Neural cell (in vitro differentiated cells): Measurements from ENCODE around the gene KLK13.
A peak's percentile ranks its signal among the peaks of the same experiment; 100 is the strongest.

Experiments
- EZH2 ChIP-seq: fragments of 200-600, 300-800 bp; shearing (Covaris generic), sonication (generic); IDR thresholded peaks from 2 replicates; pipeline ENCODE4 v1.6.1; 2014; ENCODE audit warnings: antibody characterized with exemption, low read length, borderline replicate concordance, mild to moderate bottlenecking; ENCODE audit not compliant: insufficient read depth, poor library complexity, severe bottlenecking
- TAF1 ChIP-seq: IDR thresholded peaks from 2 replicates; pipeline ENCODE4 v1.6.1; 2012; ENCODE audit warnings: low read depth
- TF ChIP-seq, protein P1 (sequence below): fragments of 450-650 bp; IDR thresholded peaks from 2 replicates; pipeline ENCODE4 v1.5.1; 2014; ENCODE audit warnings: antibody characterized with exemption, mild to moderate bottlenecking, moderate library complexity; ENCODE audit not compliant: poor library complexity, severe bottlenecking
- TF ChIP-seq, protein P2 (sequence below): IDR thresholded peaks from 2 replicates; pipeline ENCODE4 v1.6.1; 2012; ENCODE audit warnings: borderline replicate concordance

DNA sequence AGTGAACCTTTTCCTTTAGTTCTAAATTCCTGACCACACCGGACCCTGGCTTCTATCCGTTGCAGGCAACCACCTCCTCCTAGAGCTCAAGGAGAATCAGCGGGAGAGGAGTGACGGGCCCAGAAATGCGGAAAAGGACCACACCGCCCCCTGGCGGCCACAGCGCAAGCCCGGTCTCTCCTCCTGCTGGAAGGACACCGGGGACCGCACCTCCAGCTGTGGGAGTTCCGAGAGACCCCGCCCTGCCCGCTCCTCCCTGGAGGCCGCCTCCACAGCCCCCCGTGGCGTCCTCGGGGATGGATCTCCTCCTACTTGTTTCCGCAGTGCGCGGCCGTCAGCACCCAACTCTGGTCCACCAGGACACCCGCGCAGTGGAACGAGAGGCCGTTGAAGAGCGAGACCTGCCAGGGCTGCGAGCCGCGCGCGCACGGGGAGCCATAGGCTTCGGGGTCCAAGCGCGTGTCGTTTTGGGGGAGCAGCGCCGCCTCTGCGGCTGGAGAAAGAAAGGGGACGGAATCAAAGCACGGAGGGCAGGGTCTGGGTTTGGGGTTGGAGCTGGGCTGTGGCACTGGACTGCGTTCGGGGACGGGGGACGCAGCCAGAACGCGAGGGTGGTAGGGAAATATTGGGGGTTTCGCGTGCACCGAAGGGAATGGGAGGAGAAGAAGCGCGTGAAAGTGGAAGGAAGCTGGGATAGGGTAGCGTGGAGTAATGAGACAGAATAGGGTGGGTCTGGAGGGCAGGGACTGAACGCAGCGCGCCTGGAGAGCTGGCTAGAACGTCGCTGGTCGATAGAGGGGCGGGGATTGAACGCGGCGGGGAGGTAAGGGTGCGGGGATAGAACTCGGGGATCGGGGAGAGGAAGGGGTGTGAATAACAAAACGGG, 47.9 kb downstream of the KLK13 start:
- TF ChIP-seq, protein P1, sequence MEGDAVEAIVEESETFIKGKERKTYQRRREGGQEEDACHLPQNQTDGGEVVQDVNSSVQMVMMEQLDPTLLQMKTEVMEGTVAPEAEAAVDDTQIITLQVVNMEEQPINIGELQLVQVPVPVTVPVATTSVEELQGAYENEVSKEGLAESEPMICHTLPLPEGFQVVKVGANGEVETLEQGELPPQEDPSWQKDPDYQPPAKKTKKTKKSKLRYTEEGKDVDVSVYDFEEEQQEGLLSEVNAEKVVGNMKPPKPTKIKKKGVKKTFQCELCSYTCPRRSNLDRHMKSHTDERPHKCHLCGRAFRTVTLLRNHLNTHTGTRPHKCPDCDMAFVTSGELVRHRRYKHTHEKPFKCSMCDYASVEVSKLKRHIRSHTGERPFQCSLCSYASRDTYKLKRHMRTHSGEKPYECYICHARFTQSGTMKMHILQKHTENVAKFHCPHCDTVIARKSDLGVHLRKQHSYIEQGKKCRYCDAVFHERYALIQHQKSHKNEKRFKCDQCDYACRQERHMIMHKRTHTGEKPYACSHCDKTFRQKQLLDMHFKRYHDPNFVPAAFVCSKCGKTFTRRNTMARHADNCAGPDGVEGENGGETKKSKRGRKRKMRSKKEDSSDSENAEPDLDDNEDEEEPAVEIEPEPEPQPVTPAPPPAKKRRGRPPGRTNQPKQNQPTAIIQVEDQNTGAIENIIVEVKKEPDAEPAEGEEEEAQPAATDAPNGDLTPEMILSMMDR: peak; percentile 88
- TF ChIP-seq TAF1 (no peak), EZH2 (no peak)
- TF ChIP-seq, protein P2, sequence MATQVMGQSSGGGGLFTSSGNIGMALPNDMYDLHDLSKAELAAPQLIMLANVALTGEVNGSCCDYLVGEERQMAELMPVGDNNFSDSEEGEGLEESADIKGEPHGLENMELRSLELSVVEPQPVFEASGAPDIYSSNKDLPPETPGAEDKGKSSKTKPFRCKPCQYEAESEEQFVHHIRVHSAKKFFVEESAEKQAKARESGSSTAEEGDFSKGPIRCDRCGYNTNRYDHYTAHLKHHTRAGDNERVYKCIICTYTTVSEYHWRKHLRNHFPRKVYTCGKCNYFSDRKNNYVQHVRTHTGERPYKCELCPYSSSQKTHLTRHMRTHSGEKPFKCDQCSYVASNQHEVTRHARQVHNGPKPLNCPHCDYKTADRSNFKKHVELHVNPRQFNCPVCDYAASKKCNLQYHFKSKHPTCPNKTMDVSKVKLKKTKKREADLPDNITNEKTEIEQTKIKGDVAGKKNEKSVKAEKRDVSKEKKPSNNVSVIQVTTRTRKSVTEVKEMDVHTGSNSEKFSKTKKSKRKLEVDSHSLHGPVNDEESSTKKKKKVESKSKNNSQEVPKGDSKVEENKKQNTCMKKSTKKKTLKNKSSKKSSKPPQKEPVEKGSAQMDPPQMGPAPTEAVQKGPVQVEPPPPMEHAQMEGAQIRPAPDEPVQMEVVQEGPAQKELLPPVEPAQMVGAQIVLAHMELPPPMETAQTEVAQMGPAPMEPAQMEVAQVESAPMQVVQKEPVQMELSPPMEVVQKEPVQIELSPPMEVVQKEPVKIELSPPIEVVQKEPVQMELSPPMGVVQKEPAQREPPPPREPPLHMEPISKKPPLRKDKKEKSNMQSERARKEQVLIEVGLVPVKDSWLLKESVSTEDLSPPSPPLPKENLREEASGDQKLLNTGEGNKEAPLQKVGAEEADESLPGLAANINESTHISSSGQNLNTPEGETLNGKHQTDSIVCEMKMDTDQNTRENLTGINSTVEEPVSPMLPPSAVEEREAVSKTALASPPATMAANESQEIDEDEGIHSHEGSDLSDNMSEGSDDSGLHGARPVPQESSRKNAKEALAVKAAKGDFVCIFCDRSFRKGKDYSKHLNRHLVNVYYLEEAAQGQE: no peak
